Neutrophil (primary cell): Measurements from ENCODE around the gene TRAF3.

Experiments
- H3K27ac ChIP-seq: fragments of 200-600 bp; sonication (generic); 2 replicates; pipeline ENCODE4 v1.5.1; 2016; ENCODE audit warnings: mild to moderate bottlenecking, moderate library complexity
- H3K27me3 ChIP-seq: fragments of 200-600 bp; sonication (generic); 2 replicates; pipeline ENCODE4 v1.6.0; 2016; ENCODE audit warnings: mild to moderate bottlenecking
- H3K36me3 ChIP-seq: fragments of 200-600 bp; sonication (generic); 2 replicates; pipeline ENCODE4 v1.5.1; 2017
- H3K4me1 ChIP-seq, 2 experiments: fragments of 200-600 bp in 1 of 2; sonication (generic) in 1 of 2; 1 replicate in 1 of 2; 2 replicates in 1 of 2; pipeline versions ENCODE4 v1.5.1 to v1.6.1; 2013 to 2016; ENCODE audit warnings: low read depth in 1 of 2, low read length in 1 of 2, mild to moderate bottlenecking in 1 of 2, moderate library complexity in 1 of 2; ENCODE audit not compliant: control insufficient read depth in 1 of 2, insufficient read depth in 1 of 2
- H3K4me3 ChIP-seq, 2 experiments: fragments of 200-600 bp in 1 of 2; sonication (generic) in 1 of 2; 1 replicate in 1 of 2; 2 replicates in 1 of 2; pipeline ENCODE4 v1.5.1; 2013 to 2016; ENCODE audit warnings: low read depth in 1 of 2, low read length in 1 of 2, mild to moderate bottlenecking in 1 of 2, moderate library complexity in 1 of 2
- H3K9me3 ChIP-seq: fragments of 200-600 bp; sonication (generic); 2 replicates; pipeline ENCODE4 v1.5.1; 2016
- TF ChIP-seq, protein P1 (sequence below): fragments of 200-600 bp; sonication (generic); IDR thresholded peaks from 2 replicates; pipeline ENCODE4 v1.5.1; 2016; ENCODE audit warnings: antibody characterized with exemption

The TRAF3 gene

DNA sequence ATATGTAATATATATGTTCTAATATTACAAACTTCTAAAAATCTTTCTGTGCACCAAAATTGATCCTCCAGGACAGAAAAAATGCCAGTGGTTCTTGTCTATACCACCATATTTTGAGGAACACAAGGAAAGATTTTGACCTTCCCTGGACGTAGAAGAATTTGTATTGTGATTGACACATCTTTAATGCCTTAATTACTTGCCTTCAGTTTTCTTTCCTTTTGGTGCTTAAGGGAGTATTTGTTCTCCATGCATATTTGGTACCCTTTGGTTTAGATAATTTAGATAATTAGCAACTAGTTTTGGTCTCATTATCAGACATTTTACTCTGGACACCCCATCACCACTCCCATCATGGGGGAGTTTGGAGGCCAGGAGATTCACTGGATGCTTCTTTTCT lies 27.6 kb downstream of the TRAF3 start:
- TF ChIP-seq, protein P1, sequence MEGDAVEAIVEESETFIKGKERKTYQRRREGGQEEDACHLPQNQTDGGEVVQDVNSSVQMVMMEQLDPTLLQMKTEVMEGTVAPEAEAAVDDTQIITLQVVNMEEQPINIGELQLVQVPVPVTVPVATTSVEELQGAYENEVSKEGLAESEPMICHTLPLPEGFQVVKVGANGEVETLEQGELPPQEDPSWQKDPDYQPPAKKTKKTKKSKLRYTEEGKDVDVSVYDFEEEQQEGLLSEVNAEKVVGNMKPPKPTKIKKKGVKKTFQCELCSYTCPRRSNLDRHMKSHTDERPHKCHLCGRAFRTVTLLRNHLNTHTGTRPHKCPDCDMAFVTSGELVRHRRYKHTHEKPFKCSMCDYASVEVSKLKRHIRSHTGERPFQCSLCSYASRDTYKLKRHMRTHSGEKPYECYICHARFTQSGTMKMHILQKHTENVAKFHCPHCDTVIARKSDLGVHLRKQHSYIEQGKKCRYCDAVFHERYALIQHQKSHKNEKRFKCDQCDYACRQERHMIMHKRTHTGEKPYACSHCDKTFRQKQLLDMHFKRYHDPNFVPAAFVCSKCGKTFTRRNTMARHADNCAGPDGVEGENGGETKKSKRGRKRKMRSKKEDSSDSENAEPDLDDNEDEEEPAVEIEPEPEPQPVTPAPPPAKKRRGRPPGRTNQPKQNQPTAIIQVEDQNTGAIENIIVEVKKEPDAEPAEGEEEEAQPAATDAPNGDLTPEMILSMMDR, result no peak
- H3K27ac ChIP-seq, result no peak overlapping the region
- peaks cover 0 to 2% of the 10 kb centered on the region in 2 experiments for H3K4me1 ChIP-seq
- no peaks in the 10 kb centered on the region for H3K27me3 ChIP-seq
- peaks cover 6% of the 10 kb centered on the region for H3K36me3 ChIP-seq
- no peaks in the 10 kb centered on the region for H3K9me3 ChIP-seq
- H3K4me3 ChIP-seq, result no peak overlapping the region

DNA sequence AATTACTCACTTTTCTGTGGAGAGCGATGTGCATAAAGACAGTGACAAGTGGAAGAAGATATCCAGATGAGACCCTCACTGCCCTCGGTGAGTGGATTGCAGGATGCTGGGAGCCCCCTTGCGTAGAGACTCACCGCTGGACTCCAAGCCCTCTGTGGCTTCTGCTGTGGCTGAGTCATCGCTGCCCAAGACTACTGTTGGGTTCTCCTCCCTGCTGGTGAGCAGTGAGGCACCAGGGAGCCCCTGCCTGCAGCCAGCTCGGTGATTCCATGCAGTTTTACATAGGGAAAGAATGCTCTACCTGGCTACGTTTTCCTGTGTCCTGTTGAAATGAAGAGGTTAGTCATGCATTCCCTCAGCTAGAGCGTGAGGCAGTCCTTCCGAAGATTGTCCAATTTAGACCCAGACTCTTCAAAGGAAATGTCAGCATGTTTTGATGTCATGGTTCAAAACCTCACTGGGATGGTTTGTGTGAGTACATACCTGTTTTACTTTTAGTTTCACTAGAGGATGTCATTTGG lies 28.2 kb downstream of the TRAF3 start:
- no peak overlapping the region for H3K4me3 ChIP-seq
- no peaks in the 10 kb centered on the region for H3K9me3 ChIP-seq
- H3K36me3 ChIP-seq, result peaks cover 6% of the 10 kb centered on the region
- TF ChIP-seq, protein P1, result no peak
- peaks cover 0 to 2% of the 10 kb centered on the region in 2 experiments for H3K4me1 ChIP-seq
- no peak overlapping the region for H3K27ac ChIP-seq
- no peaks in the 10 kb centered on the region for H3K27me3 ChIP-seq

DNA sequence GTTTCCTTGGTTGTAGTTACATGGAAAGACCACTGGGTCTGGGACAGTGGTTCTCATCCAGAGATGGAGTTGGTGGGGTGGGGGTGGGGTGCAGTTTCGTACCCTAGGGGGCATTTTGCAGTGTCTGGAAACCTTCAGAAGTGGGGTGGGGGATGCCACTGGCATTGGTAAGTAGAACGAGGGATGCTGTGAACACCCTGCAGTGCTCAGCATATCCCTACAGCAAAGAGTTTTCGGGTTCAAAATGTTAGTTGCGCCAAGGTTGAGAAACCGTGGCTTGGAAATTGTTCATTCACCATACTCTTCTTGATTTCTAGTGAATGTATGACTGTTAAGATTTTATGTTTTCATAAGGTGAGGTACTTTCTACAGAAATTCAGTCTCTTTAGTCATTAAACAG lies 28.7 kb downstream of the TRAF3 start:
- H3K27ac ChIP-seq, result no peak overlapping the region
- no peaks in the 10 kb centered on the region for H3K27me3 ChIP-seq
- no peak overlapping the region for H3K4me3 ChIP-seq
- H3K36me3 ChIP-seq, result peaks cover 6% of the 10 kb centered on the region
- no peaks in the 10 kb centered on the region for H3K9me3 ChIP-seq
- TF ChIP-seq, protein P1, result no peak
- peaks cover 0 to 2% of the 10 kb centered on the region in 2 experiments for H3K4me1 ChIP-seq

DNA sequence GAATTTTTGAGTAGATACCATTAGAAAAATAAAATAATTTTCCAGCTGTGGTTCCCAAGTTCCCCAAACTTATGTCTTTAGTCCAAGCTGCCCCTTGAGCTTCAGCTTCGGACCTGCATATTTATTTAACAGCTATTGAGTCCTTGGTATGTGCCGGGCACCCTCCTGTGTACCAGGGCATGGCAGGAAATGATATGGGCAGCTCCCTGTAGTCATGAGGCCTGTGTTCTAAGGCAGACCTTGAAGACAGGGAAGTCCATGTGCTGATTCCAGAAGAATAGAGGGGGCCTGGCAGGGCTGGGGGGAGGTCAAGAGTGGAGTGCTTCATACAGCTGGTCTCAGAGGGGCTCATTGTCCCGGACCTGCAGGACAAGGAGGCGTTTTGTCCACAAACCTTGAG lies 29.2 kb downstream of the TRAF3 start:
- Histone ChIP-seq H3K27ac (no peak overlapping the region), H3K9me3 (no peaks in the 10 kb centered on the region), H3K4me1 (peaks cover 0 to 2% of the 10 kb centered on the region in 2 experiments), H3K4me3 (no peak overlapping the region), H3K36me3 (peaks cover 6% of the 10 kb centered on the region), H3K27me3 (no peaks in the 10 kb centered on the region)
- TF ChIP-seq, protein P1, result no peak

DNA sequence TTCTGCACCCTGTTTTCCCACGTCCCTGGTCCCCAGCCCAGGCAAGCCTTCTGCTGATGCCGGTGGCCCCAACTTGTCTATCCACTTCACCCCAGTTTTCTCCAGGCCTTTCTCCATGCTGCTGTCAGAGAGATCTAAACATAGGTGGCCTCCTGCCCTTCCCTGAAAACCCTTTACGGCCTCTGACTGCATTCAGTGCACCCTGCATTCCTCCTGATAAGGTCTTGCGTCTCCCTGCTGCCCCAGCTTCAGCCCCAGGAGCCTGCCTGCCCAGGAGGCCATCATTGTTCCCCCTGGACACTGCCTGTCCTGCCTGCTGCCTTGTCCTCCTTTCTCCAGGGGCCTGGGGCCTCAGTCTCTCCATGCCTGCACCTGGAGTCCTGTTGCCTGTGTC lies 29.8 kb downstream of the TRAF3 start:
- H3K4me3 ChIP-seq, result no peak overlapping the region
- H3K4me1 ChIP-seq, result peaks cover 0 to 2% of the 10 kb centered on the region in 2 experiments
- H3K27me3 ChIP-seq, result no peaks in the 10 kb centered on the region
- no peaks in the 10 kb centered on the region for H3K9me3 ChIP-seq
- TF ChIP-seq, protein P1, result no peak
- H3K36me3 ChIP-seq, result peaks cover 6% of the 10 kb centered on the region
- peak overlapping the region; percentile 27 for H3K27ac ChIP-seq

DNA sequence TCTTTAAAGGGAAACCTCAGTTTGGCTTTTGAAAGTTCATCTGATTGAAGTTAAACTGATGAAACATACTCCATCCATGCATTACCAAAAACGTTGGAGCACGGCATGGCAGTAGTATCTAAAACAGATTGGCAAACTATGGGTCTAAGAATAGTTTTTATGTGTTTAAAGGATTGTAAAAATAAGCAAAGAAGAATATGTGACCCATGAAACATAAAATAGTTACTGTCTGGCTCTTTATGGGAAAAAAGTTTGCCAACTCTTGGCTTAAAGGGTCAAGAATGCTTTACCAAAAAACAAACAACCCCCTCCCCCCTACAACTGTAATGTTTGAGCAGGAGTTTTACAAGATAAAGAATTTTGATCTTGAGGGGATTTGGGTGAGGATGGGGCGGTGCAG lies 32.6 kb downstream of the TRAF3 start:
- Histone ChIP-seq H3K36me3 (peaks cover 6% of the 10 kb centered on the region), H3K27ac (no peak overlapping the region), H3K4me3 (no peak overlapping the region), H3K27me3 (no peaks in the 10 kb centered on the region), H3K9me3 (no peaks in the 10 kb centered on the region), H3K4me1 (peaks cover 0 to 2% of the 10 kb centered on the region in 2 experiments)
- TF ChIP-seq, protein P1, result no peak
